GM10266 (cell line): ENCODE results near the gene CZIB.

Experiments used
- DNase-seq: peaks from one replicate; pipeline ENCODE4 v3.0.0; 2012; ENCODE audit errors: extremely low spot score
- TF ChIP-seq, protein P1 (sequence below): IDR thresholded peaks from 2 replicates; pipeline ENCODE4 v1.5.1; 2012; ENCODE audit warnings: mild to moderate bottlenecking, low read depth; ENCODE audit not compliant: control insufficient read depth, insufficient read depth; ENCODE audit errors: missing control alignments

CZIB gene

DNA sequence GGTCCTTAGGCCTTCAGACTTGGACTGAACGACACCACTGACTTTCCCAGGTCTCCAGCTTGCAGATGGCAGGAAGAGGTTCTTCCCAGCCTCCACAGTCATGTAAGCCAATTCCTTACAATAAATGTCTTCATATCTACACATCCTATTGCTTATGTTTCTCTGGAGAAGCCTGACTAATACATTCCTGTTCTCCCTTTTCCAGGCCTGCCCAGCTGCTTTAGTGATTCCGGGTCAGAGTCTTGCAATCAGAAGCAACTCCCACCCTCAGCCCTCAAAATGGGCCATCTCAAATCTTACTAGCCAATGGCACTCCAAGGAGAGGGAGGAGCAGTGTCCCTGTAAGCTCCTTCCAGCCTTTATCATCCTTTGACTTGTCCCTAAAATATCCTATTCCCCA is 40.2 kb downstream of the CZIB start:
- TF ChIP-seq, protein P1, sequence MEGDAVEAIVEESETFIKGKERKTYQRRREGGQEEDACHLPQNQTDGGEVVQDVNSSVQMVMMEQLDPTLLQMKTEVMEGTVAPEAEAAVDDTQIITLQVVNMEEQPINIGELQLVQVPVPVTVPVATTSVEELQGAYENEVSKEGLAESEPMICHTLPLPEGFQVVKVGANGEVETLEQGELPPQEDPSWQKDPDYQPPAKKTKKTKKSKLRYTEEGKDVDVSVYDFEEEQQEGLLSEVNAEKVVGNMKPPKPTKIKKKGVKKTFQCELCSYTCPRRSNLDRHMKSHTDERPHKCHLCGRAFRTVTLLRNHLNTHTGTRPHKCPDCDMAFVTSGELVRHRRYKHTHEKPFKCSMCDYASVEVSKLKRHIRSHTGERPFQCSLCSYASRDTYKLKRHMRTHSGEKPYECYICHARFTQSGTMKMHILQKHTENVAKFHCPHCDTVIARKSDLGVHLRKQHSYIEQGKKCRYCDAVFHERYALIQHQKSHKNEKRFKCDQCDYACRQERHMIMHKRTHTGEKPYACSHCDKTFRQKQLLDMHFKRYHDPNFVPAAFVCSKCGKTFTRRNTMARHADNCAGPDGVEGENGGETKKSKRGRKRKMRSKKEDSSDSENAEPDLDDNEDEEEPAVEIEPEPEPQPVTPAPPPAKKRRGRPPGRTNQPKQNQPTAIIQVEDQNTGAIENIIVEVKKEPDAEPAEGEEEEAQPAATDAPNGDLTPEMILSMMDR: no peak
- DNase-seq: no peak

- no peak for DNase-seq
- TF ChIP-seq, protein P1: no peak
These were observed 43.8 kb downstream of the CZIB start for GRCh38 chr1:53176452-53177208.

DNA sequence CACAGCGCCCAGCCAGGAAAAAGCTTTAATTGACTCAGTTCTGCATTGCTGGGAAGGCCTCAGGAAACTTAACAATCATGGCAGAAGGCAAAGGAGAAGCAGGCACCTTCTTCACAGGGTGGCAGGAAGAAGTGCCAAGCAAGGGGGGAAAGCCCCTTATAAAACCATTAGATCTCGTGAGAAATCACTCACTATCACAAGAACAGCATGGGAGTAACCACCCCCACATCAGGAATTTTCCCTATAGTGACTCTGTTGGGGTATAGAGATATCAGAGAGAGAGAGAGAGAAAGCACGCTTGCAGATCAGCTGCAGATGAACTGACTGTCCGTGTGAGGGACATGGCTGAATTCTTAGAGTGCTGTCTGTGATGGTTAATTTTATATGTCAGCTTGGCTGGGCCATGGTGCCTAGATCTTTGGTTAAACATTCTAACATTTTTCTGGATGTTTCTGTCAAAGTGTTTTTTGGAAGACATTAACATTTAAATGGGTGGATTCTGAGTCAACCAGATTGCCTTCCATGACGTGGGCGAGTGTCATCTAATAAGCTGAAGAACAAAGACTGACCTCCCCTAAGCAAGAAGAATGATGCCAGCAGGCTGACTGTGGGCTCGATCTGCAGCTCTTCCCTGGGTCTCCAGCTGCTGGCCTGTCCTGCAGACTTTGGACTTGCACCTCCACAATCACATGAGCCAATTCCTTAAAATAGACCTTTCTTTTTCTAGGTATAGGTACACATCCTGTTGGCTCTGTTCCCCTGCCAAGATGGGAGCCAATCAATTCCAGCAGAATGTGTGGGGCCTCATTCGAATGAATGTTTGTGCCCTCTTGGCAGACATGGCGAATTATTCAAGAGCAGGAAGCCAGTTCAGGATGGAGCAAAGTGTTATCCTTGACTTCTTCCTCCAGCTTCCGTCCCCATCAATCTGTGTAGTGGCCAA is 45.2 kb downstream of the CZIB start:
- TF ChIP-seq, protein P1: no peak
- no peak for DNase-seq

- DNase-seq: peak; percentile 49
- TF ChIP-seq, protein P1: peak; percentile 8
These were observed 47.9 kb downstream of the CZIB start for GRCh38 chr1:53172426-53173128.

DNA sequence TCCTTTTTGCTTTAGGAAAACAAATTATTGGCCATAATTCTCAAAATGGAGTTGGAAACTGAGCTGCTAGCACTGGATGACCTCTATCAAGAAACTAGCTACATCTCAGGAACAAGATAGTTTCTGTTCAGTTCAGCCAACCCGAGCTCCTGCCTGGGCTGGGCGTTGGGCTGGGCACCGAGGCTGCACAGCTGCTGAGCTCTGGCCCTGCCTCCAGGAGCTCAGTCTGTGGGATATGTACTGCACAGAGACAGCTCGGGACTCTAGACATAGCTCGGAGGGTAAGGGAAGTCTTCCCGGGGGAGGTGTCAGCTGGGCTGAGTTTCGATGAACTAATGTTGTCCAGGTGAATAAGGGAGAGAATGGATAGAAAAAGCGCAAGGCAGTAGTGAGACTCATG is 53.5 kb downstream of the CZIB start:
- TF ChIP-seq, protein P1: no peak
- no peak for DNase-seq

DNA sequence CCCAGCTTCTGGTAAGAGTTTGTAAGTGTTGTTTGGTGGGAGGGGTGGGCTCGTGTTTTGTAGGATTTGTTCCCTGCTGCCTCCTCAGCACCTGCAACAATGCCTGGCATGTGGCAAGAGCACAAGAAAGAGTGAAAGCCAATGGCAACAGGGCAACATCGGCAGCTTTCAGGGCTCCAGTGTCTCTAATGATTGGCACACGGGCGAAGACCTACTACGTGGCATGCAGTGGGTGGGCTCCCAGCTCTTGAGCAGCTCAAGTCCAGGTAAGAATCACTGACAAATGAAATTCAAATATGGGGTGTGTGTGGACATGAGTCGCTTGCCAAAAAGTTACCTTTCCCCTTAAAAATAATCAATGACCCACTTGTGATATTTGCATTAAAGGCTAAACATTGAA is 54.1 kb downstream of the CZIB start:
- TF ChIP-seq, protein P1: no peak
- no peak for DNase-seq
